SK-N-SH treated with all-trans-retinoic acid at 6 μM for 48 hours (cell line): ENCODE measurements around the gene PANK2.
"Not testable (repeated sequence)": the region's sequence is repeated elsewhere in the genome, so short reads cannot be mapped to it uniquely, and the experiment has no call there.

ENCODE experiments used
- ATAC-seq: fragments of 200-7000 bp; cut with Tn5 transposase; 3 replicates; pipeline ENCODE4 v1.9.1; 2020; ENCODE audit warnings: mild to moderate bottlenecking, moderate library complexity
- BACH2 ChIP-seq: fragments of 250-450 bp; sonication (Bioruptor Pico); IDR thresholded peaks from 2 replicates; pipeline ENCODE4 v1.9.0; 2021; ENCODE audit warnings: mild to moderate bottlenecking, borderline replicate concordance
- CSDC2 ChIP-seq: fragments of 250-450 bp; sonication (Bioruptor Pico); IDR thresholded peaks from 2 replicates; pipeline ENCODE4 v1.5.0; 2020; ENCODE audit warnings: mild to moderate bottlenecking, moderate library complexity
- ESRRG ChIP-seq: fragments of 250-450 bp; sonication (Bioruptor Pico); IDR thresholded peaks from 2 replicates; pipeline ENCODE4 v1.6.1; 2021; ENCODE audit warnings: mild to moderate bottlenecking
- ISL1 ChIP-seq: fragments of 250-450 bp; sonication (Bioruptor Pico); IDR thresholded peaks from 2 replicates; pipeline ENCODE4 v2.1.2; 2022; ENCODE audit warnings: mild to moderate bottlenecking, moderate library complexity
- POU6F1 ChIP-seq: fragments of 250-450 bp; sonication (Bioruptor Pico); IDR thresholded peaks from 2 replicates; pipeline ENCODE4 v1.8.0; 2021; ENCODE audit warnings: low read depth, mild to moderate bottlenecking, moderate library complexity, borderline replicate concordance
- PPARA ChIP-seq: fragments of 250-450 bp; sonication (Bioruptor Pico); IDR thresholded peaks from 2 replicates; pipeline ENCODE4 v1.5.0; 2020; ENCODE audit warnings: mild to moderate bottlenecking, borderline replicate concordance
- RARB ChIP-seq: fragments of 250-450 bp; sonication (Bioruptor Pico); IDR thresholded peaks from 2 replicates; pipeline ENCODE4 v1.8.0; 2021; ENCODE audit warnings: mild to moderate bottlenecking, moderate library complexity
- TCF4 ChIP-seq: fragments of 250-450 bp; sonication (Bioruptor Pico); IDR thresholded peaks from 2 replicates; pipeline ENCODE4 v1.8.0; 2021; ENCODE audit warnings: mild to moderate bottlenecking, moderate library complexity, borderline replicate concordance
- TOX ChIP-seq: fragments of 250-450 bp; sonication (Bioruptor Pico); IDR thresholded peaks from 2 replicates; pipeline ENCODE4 v1.8.0; 2021; ENCODE audit warnings: mild to moderate bottlenecking, moderate library complexity, borderline replicate concordance
- TSHZ2 ChIP-seq: fragments of 250-450 bp; sonication (Bioruptor Pico); IDR thresholded peaks from 2 replicates; pipeline ENCODE4 v1.5.0; 2020; ENCODE audit warnings: mild to moderate bottlenecking, moderate library complexity
- ZC3H10 ChIP-seq: fragments of 250-450 bp; sonication (Bioruptor Pico); IDR thresholded peaks from 2 replicates; pipeline ENCODE4 v1.5.1; 2021; ENCODE audit warnings: mild to moderate bottlenecking, moderate library complexity
- ZFP3 ChIP-seq: fragments of 250-450 bp; sonication (Bioruptor Pico); IDR thresholded peaks from 2 replicates; pipeline ENCODE4 v1.5.0; 2020; ENCODE audit warnings: mild to moderate bottlenecking, moderate library complexity
- ZFP30 ChIP-seq: fragments of 450-650 bp; formaldehyde crosslinking; IDR thresholded peaks from 2 replicates; pipeline ENCODE4 v1.5.0; 2022; ENCODE audit warnings: mild to moderate bottlenecking, moderate library complexity
- ZNF565 ChIP-seq: fragments of 450-650 bp; formaldehyde crosslinking; conservative IDR thresholded peaks from 2 replicates; pipeline ENCODE4 v1.5.0; 2020; ENCODE audit warnings: low read depth, mild to moderate bottlenecking, moderate library complexity
- ZNF70 ChIP-seq: fragments of 450-650 bp; formaldehyde crosslinking; IDR thresholded peaks from 2 replicates; pipeline ENCODE4 v1.5.0; 2020; ENCODE audit warnings: mild to moderate bottlenecking, moderate library complexity
- TF ChIP-seq, protein P1 (sequence below): fragments of 250-450 bp; sonication (Bioruptor Pico); IDR thresholded peaks from 2 replicates; pipeline ENCODE4 v1.8.0; 2020; ENCODE audit warnings: mild to moderate bottlenecking, moderate library complexity, borderline replicate concordance
- TF ChIP-seq, protein P2 (sequence below): fragments of 250-450 bp; sonication (Bioruptor Pico); IDR thresholded peaks from 2 replicates; pipeline ENCODE4 v1.5.1; 2021; ENCODE audit warnings: mild to moderate bottlenecking, moderate library complexity

PANK2 gene

DNA sequence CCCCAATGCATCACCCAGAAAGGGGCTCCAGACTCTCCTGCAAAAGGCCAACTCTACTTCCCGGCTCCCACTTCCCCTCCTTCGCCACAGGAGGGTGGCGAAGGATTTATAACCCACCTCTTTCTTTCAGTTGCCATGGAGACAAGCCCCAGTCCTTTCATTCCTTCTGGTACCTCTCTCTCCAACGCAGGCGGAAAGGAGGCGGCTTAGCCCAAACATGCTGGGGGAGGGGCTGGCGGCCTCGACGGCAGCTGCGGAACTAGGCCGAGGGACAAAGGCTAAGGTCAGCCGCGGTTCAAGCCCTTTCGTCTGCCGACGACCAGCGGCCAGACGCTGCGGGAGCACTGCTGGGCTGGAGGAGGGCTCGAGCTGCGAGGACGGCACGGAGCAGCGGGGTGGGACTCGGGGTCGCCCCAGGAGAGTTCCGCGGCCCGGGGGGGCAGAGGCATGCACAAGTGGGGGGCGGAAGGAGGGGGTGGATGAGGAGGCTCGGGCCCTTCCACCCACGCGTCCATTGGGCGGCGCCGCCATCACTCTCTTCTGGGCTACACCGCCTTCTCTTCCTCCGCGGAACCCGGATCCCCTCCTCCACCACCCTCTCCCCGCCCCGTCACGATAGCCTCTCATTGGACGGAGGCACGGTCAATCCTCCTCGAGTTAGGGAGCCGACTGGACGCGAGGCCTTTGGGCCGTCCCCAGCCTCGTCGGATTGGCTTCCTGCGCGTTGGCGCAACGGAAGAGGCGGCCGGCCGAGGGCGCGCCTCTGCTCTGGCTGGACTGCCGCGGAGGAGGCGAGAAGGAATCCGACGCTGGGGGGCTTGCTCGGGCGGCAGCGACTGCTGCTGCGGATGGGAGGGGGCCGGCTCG lies at the start of gene PANK2:
Gene PANK2 (plus strand): TSS at position 766 of the 867 bp plus-strand sequence.
- peak; percentile 95 for ATAC-seq
- TF ChIP-seq POU6F1 (CRISPR knock-in tag) = no peak
- TF ChIP-seq, protein P1, sequence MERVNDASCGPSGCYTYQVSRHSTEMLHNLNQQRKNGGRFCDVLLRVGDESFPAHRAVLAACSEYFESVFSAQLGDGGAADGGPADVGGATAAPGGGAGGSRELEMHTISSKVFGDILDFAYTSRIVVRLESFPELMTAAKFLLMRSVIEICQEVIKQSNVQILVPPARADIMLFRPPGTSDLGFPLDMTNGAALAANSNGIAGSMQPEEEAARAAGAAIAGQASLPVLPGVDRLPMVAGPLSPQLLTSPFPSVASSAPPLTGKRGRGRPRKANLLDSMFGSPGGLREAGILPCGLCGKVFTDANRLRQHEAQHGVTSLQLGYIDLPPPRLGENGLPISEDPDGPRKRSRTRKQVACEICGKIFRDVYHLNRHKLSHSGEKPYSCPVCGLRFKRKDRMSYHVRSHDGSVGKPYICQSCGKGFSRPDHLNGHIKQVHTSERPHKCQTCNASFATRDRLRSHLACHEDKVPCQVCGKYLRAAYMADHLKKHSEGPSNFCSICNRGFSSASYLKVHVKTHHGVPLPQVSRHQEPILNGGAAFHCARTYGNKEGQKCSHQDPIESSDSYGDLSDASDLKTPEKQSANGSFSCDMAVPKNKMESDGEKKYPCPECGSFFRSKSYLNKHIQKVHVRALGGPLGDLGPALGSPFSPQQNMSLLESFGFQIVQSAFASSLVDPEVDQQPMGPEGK (CRISPR knock-in tag) = peak; percentile 94; the same call in 1 of the 2 replicates

- not testable (repeated sequence) for ATAC-seq
These were observed 49.0 kb upstream of the PANK2 start for GRCh38 chr20:3840201-3840600.

- no peak for ATAC-seq
- no peak for TF ChIP-seq POU6F1 (CRISPR knock-in tag)
- TF ChIP-seq ZC3H10 (CRISPR knock-in tag) = no peak
- TF ChIP-seq, protein P2, sequence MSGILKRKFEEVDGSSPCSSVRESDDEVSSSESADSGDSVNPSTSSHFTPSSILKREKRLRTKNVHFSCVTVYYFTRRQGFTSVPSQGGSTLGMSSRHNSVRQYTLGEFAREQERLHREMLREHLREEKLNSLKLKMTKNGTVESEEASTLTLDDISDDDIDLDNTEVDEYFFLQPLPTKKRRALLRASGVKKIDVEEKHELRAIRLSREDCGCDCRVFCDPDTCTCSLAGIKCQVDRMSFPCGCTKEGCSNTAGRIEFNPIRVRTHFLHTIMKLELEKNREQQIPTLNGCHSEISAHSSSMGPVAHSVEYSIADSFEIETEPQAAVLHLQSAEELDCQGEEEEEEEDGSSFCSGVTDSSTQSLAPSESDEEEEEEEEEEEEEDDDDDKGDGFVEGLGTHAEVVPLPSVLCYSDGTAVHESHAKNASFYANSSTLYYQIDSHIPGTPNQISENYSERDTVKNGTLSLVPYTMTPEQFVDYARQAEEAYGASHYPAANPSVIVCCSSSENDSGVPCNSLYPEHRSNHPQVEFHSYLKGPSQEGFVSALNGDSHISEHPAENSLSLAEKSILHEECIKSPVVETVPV = no peak
- TF ChIP-seq RARB (CRISPR knock-in tag) = no peak
- TF ChIP-seq TCF4 (CRISPR knock-in tag) = no peak
- no peak for TF ChIP-seq ZNF70 (CRISPR knock-in tag)
- TF ChIP-seq CSDC2 (CRISPR knock-in tag) = no peak
- no peak for TF ChIP-seq TOX (CRISPR knock-in tag)
These were observed 46.7 kb upstream of the PANK2 start for GRCh38 chr20:3842348-3842930.

DNA sequence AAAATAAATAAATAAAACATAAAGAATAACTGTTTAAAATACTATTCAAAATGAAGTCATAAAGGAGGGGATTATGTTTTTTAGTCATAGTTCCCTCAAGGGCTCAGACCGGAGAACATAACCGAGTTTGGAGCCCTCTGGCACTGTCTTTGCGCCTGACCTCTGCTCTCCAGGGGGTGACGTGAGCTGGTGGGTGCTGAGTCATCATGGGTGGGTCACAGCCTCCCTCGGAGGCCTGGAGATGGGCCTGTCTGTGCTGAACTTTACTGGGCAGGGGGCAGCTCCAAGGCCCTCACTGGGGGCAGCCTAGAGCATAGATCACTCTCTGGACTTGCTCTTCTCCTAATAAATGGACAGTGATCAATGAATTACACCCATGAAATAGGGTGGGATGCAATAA lies 45.7 kb upstream of the PANK2 start:
- no peak for ATAC-seq

More for the DNA sequence above, 45.7 kb upstream of the PANK2 start:
- no peak for TF ChIP-seq TOX (CRISPR knock-in tag)
- TF ChIP-seq TSHZ2 (CRISPR knock-in tag) = no peak
- TF ChIP-seq, protein P2 = no peak
- no peak for TF ChIP-seq BACH2 (CRISPR knock-in tag)
- no peak for TF ChIP-seq PPARA
- TF ChIP-seq ISL1 = no peak
- TF ChIP-seq ZNF565 (CRISPR knock-in tag) = no peak
- TF ChIP-seq ESRRG (CRISPR knock-in tag) = no peak
- no peak for TF ChIP-seq ZC3H10 (CRISPR knock-in tag)
- TF ChIP-seq, protein P1 (CRISPR knock-in tag) = no peak
- no peak for TF ChIP-seq ZFP30 (CRISPR knock-in tag)
- TF ChIP-seq POU6F1 (CRISPR knock-in tag) = no peak
- no peak for TF ChIP-seq ZNF70 (CRISPR knock-in tag)
- TF ChIP-seq ZFP3 (CRISPR knock-in tag) = no peak
- TF ChIP-seq RARB (CRISPR knock-in tag) = no peak
